ENCODE measurements around the gene SOX6. TPM values are rescaled to one million over a fixed set of nuclear protein-coding genes. Genes with fewer than 3 reads are reported as not detected.

SOX6 gene
- total RNA-seq, 1 experiment from 2014 or later = 0.21 TPM

- in situ Hi-C loops (cut with HindIII; ENCODE audit: low pct_unique_long_range_greater_than_20kb, low sequenced_read_pairs) = no loop called here
- POLR2A ChIA-PET = no interaction called here
- Histone ChIP-seq H3K27me3 (ENCODE audit: control insufficient read depth, insufficient read depth, low read length) (no peaks in the 10 kb centered on the region), H3K4me3 (ENCODE audit: low read depth in 2 of 2, low read length in 2 of 2) (no peak overlapping the region), H3K36me3 (ENCODE audit: control insufficient read depth, insufficient read depth, low read length) (no peaks in the 10 kb centered on the region), H3K9me3 (ENCODE audit: control insufficient read depth, insufficient read depth, low read depth, low read length) (peaks cover 4% of the 10 kb centered on the region; the same call in 1 of the 2 replicates), H3K4me1 (ENCODE audit: control insufficient read depth, insufficient read depth, low read length) (no peaks in the 10 kb centered on the region), H3K27ac (ENCODE audit: low read length) (no peak overlapping the region)
- ATAC-seq (no peak), DNase-seq (ENCODE audit: low read depth, low spot score) (no peak)
- BruUV-seq (replicated peaks) = no TSS peak
- TF ChIP-seq REST (IDR thresholded peaks at IDR 0.05; ENCODE audit: insufficient read depth in 1 of 2, low read depth in 2 of 2, low read length in 1 of 2) = no peak
- TF ChIP-seq TCF7L2 (IDR thresholded peaks at IDR 0.05; ENCODE audit: low read depth, low read length) = no peak
- TF ChIP-seq POLR2AphosphoS5 (IDR thresholded peaks at IDR 0.05; ENCODE audit: low read depth, low read length) = no peak
- TF ChIP-seq SIN3A (IDR thresholded peaks at IDR 0.05; ENCODE audit: borderline replicate concordance, insufficient read depth, low read depth, low read length) = no peak
- TF ChIP-seq CTCF (IDR thresholded peaks at IDR 0.05) = no peak
- intact Hi-C loops (cut with micrococcal nuclease; ENCODE audit: unreplicated experiment) = no loop called here
- CTCF ChIA-PET = no interaction called here
Measured at GRCh38 chr11:15935373-15935772, 421.0 kb downstream of the SOX6 start.

GRCh38 chr11:15933886-15934625 is 422.3 kb downstream of the SOX6 start:
- H3K27me3 ChIP-seq (ENCODE audit: control insufficient read depth, insufficient read depth, low read length) = no peaks in the 10 kb centered on the region
- intact Hi-C loops (cut with micrococcal nuclease; ENCODE audit: unreplicated experiment) (no loop called here), in situ Hi-C loops (cut with HindIII; ENCODE audit: low pct_unique_long_range_greater_than_20kb, low sequenced_read_pairs) (no loop called here)
- ChIA-PET POLR2A (no interaction called here), CTCF (no interaction called here)
- H3K27ac ChIP-seq (ENCODE audit: low read length) = no peak overlapping the region
- ATAC-seq (no peak), DNase-seq (ENCODE audit: low read depth, low spot score) (no peak)
- no TSS peak for BruUV-seq (replicated peaks)
- TF ChIP-seq REST (IDR thresholded peaks at IDR 0.05; ENCODE audit: insufficient read depth in 1 of 2, low read depth in 2 of 2, low read length in 1 of 2) = no peak
- TF ChIP-seq POLR2AphosphoS5 (IDR thresholded peaks at IDR 0.05; ENCODE audit: low read depth, low read length) = no peak
- no peak for TF ChIP-seq SIN3A (IDR thresholded peaks at IDR 0.05; ENCODE audit: borderline replicate concordance, insufficient read depth, low read depth, low read length)
- no peak for TF ChIP-seq TCF7L2 (IDR thresholded peaks at IDR 0.05; ENCODE audit: low read depth, low read length)
- no peak for TF ChIP-seq CTCF (IDR thresholded peaks at IDR 0.05)
- H3K9me3 ChIP-seq (ENCODE audit: control insufficient read depth, insufficient read depth, low read depth, low read length) = peaks cover 4% of the 10 kb centered on the region; the same call in 1 of the 2 replicates
- no peak overlapping the region for H3K4me3 ChIP-seq (ENCODE audit: low read depth in 2 of 2, low read length in 2 of 2)
- H3K36me3 ChIP-seq (ENCODE audit: control insufficient read depth, insufficient read depth, low read length) = no peaks in the 10 kb centered on the region
- no peaks in the 10 kb centered on the region for H3K4me1 ChIP-seq (ENCODE audit: control insufficient read depth, insufficient read depth, low read length)
